MM.1S (cell line): ENCODE data around the gene SP6.

ENCODE experiments used
- CTCF ChIP-seq: fragments of 300-600 bp; sonication (generic); IDR thresholded peaks from 2 replicates; pipeline ENCODE4 v1.5.1; 2016; ENCODE audit warnings: antibody characterized with exemption, low read length, mixed read lengths
- EZH2phosphoT487 ChIP-seq: fragments of 300-600 bp; sonication (generic); IDR thresholded peaks from 2 replicates; pipeline ENCODE4 v1.6.1; 2018; ENCODE audit warnings: antibody characterized with exemption, low read length

DNA sequence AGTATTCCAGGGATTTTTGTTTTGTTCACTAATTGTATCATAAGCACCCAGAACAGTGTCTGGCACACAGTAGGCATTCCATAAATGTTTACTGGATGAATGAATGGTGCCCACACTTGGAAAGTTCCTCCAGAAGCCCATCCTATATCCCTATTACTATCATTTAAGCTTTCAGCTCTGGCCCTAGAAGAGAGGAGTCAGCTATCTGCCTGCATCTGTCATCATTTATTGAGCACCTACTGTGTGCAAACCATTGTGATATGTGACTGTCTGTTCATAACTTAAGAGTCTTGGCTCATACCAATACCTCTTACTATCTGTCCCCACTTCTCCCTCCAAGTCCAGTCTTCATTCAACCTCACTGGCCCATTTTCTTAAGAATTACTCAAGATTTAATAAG is 20.1 kb upstream of the SP6 start:
- TF ChIP-seq CTCF, result no peak
- TF ChIP-seq EZH2phosphoT487, result no peak
